ENCODE results near the gene HPN.

HPN gene

DNA sequence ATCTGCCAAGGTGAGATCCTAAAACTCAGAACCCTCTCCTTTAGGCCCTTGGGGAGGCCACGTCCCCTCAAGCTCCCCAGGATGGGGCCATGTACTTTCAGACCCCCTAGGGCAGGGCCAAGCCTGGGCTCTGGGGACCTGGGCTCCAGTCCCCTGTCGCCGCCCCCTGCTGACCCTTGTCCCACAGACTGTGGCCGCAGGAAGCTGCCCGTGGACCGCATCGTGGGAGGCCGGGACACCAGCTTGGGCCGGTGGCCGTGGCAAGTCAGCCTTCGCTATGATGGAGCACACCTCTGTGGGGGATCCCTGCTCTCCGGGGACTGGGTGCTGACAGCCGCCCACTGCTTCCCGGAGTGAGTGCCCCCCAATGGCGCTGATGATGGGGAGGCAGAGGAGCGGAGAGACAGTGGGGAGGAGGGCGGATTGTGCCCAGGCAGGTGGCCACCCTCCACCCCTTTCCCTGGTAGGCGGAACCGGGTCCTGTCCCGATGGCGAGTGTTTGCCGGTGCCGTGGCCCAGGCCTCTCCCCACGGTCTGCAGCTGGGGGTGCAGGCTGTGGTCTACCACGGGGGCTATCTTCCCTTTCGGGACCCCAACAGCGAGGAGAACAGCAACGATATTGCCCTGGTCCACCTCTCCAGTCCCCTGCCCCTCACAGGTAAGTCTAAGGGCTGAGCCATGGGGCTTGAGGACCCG, 18.8 kb downstream of the HPN start:
- in situ Hi-C loops (cut with HindIII; ENCODE audit: low sequenced_read_pairs), result no loop called here

DNA sequence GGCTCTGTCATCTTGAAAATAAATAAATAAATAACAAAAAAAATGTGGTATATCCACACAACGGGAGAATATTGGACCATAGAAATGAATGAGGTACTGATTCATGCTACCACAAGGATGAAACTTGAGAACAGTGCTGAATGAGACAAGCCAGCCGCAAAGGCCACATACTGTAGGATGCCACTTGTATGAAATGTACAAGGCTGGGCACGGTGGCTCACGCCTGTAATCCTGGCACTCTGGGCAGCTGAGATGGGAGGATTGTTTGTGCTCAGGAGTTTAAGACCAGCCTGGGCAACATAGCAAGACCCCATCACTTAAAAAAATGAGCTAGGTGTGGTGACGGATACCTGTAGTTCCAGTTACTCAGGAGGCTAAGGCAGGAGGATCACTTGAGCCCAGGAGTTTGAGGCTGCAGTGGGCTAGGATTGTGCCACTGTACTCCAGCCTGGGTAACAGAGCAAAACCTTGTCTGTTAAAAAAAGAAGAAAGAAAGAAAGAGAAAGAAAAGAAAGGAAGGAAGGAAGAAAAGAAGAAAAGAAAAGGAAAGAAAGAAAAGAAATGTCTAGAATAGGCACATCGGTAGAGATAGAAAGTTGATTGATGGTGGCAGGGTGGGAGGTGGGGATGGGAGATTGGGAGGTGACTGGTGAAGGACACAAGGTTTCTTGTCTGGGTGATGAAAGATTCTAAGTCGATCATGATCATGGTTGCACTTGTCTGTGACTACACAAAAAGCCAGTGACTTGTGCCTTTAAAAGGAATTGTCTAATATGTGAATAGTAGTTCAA, 20.3 kb downstream of the HPN start:
- in situ Hi-C loops (cut with HindIII; ENCODE audit: low sequenced_read_pairs), result no loop called here

GRCh38 chr19:35062942-35063341, 21.4 kb downstream of the HPN start:
- in situ Hi-C loops (cut with HindIII; ENCODE audit: low sequenced_read_pairs), result no loop called here

GRCh38 chr19:35063940-35064818, 22.7 kb downstream of the HPN start:
- in situ Hi-C loops (cut with HindIII; ENCODE audit: low sequenced_read_pairs), result no loop called here

GRCh38 chr19:35065574-35065973, 24.1 kb downstream of the HPN start:
- in situ Hi-C loops (cut with HindIII; ENCODE audit: low sequenced_read_pairs), result no loop called here

GRCh38 chr19:35066121-35066520, 24.6 kb downstream of the HPN start:
- in situ Hi-C loops (cut with HindIII; ENCODE audit: low sequenced_read_pairs), result no loop called here

GRCh38 chr19:35066691-35067563, 25.4 kb downstream of the HPN start:
- in situ Hi-C loops (cut with HindIII; ENCODE audit: low sequenced_read_pairs), result no loop called here

- in situ Hi-C loops (cut with HindIII; ENCODE audit: low sequenced_read_pairs), result no loop called here
These were observed 27.6 kb downstream of the HPN start for GRCh38 chr19:35068941-35069634.

GRCh38 chr19:35069696-35070095, 28.2 kb downstream of the HPN start:
- in situ Hi-C loops (cut with HindIII; ENCODE audit: low sequenced_read_pairs), result no loop called here

- in situ Hi-C loops (cut with HindIII; ENCODE audit: low sequenced_read_pairs), result no loop called here
These were observed 28.9 kb downstream of the HPN start for GRCh38 chr19:35070471-35070870.

DNA sequence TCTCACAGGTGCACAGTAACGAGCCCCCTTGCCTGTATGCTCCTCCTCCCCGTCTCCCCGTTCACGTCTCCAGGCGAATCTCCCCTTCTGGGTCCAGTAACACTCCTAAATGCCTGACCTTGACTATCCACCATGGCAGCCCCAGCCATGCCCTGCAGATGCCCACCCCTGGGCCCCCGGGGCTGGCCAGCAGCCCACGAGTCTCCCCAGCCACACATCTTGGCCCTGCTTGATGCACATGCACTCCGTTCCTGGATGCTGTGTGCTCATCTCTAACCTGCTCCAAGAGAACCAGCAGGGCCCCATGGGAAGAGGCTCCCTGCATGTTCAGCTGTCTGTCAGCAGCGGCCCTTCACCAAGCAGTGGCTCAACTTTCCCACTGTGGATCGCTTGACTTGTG, 32.0 kb downstream of the HPN start:
- in situ Hi-C loops (cut with HindIII; ENCODE audit: low sequenced_read_pairs), result no loop called here

GRCh38 chr19:35073941-35074340, 32.4 kb downstream of the HPN start:
- in situ Hi-C loops (cut with HindIII; ENCODE audit: low sequenced_read_pairs), result no loop called here

DNA sequence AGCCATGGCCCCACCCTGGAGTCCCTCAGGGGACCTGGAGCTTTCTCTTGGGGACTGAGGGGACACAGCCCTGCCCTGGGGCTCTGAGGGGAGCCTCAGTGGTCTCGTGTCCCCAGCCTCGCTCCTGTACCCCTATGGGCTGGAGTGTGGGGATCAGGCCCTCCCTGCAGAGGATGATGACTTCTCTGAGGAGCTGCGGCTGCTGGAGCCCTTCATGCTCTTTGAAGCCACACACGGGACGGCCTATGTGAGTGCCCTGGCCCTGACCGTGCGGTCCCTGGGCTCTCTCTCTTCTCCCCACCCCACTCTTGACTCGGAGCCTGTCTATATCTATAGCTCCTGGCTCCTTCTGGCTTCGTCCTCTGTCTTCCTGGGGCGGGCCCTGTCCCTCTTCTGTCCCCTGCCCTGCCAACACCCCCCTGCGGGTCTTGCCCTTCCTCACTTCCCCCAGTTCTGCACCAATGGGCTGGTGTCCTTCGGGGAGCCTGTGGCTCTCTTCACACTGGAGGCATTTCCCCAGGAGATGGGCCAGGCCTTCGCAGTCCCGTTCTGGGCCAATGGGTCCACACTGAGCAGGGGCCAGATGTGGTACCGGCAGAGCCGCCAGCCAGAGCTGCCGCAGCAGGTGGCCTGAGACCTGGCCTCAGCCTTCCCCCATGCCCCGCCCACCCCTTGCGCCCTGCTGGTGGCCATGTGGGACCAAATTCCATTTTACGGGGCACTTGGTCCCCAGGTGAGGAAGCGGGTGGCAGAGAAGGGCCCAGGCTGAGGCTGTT, 33.1 kb downstream of the HPN start:
- in situ Hi-C loops (cut with HindIII; ENCODE audit: low sequenced_read_pairs), result no loop called here

DNA sequence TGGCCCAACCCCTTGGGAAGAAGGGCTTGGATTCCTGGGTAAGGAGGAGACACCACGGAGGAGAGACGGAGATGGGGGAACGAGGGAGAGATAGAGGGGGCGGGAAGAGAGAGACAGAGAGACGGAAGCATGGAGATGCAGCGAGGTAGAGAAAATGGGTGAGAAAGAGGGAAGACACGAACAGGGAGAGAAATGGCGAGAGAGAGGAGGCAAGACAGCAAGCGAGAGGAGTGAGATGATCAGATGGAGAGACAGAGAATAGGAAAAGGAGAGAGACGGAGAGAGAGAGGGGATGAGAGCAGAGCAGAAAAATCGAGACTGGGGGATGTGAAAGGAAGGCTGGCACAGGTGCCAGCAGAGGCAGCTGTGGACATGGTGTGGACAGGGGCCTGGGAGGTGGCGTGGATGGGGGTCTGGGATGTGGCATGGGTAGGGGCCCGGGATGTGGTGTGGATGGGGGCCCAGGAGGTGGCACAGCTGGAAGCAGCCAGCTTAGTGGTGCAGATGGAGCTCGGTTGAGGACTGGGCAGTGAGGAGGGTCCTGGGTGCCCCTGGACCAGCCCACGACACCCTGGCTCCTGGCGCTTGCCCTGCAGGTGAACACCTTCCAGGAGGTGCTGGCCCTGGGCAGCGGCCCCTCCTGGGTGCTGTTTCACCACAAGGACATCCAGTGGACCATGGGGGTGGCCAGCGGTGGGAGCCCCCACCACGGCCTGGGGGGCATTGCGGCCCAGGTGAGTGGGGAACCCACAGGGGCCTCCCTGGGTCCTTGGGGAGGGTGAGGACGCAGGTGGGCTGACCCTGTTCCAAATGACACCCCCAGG, 33.9 kb downstream of the HPN start:
- in situ Hi-C loops (cut with HindIII; ENCODE audit: low sequenced_read_pairs), result no loop called here

DNA sequence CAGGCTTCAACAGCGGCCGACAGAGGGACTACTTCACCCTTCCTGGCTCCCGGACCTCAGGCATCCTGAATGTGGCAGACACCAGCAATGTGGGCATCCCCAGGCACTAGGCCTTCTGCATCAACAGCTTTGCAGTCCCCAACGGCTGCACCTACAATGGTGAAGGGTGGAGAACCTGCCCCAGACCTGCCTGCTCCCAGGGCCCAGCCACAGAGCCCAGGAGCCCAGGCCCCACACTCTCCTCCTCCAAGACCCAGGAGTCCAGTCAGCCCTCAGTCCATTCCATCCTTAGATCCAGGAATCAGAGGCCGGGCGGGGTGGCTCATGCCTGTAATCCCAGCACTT, 34.5 kb downstream of the HPN start:
- in situ Hi-C loops (cut with HindIII; ENCODE audit: low sequenced_read_pairs), result no loop called here

- in situ Hi-C loops (cut with HindIII; ENCODE audit: low sequenced_read_pairs), result no loop called here
These were observed 35.1 kb downstream of the HPN start for GRCh38 chr19:35076657-35077056.

DNA sequence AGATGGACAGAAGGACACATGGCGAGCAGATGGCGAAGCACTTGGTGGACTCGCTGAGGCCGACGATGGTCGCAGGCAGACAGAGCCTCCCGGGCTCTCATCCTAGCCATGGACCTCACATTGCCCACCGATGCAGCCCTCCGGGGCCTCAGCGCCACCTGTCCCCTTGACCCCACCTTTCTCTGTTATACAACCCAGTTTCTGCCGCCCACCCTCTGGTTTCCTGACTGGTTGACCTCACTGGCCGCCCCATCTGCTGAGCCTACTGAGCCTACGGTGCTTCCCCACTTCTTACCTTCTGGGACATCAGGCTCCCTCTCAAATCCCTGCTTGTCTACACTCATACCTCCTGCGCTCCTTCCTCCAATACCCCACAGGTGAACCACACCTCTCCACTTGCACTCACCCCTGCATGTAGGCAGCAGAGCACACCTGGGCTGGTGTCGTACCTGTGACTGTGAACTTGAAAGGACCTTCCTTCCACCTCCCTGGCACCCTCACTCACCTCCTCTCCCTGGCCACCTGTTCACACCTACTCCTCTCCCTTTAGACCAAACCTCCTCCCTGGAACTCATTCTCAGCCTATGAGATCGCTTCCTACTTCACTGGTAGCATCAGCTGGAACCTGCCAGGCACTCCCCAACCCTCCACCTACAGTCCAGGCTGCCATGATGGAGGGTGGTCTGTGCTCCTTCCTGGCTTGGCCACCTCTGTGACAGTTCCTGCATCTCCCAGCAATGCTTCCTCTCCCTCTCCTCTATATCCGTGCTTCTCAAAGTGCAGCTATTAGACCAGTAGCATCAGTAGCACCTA, 36.1 kb downstream of the HPN start:
- in situ Hi-C loops (cut with HindIII; ENCODE audit: low sequenced_read_pairs), result no loop called here

DNA sequence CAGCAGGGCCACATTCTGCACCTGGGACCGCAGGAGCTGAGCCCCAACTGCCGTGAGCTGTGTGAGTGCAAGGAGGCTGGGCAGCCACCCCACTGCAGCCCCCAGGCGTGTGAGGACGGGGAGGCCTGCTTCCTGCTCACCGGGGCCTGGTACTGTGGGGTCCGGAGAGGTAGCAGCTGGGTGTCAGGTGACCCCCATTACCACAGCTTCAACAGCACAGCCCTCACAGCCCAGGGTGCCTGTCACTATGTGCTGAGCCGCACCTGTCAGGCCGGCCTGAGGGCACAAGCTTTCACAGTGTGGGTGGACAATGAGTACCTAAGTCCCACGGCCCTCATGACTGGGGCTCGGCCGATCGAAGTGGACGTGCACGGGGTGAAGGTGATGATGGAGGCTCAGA, 38.3 kb downstream of the HPN start:
- in situ Hi-C loops (cut with HindIII; ENCODE audit: low sequenced_read_pairs), result no loop called here
